PC-3 (cell line): Measurements from ENCODE around the gene ACAP3. TPM values are rescaled to one million over a fixed set of nuclear protein-coding genes. Genes with fewer than 3 reads are reported as not detected.

Experiments used
- ATAC-seq: fragments of 200-7000 bp; cut with Tn5 transposase; 2 replicates; pipeline ENCODE4 v1.9.1; 2020; ENCODE audit warnings: mild to moderate bottlenecking, moderate library complexity
- BruUV-seq: library from RNA; stranded (reverse); fragments of 400-500 nt; replicated peaks from 2 replicates; lab custom pipeline; 2021; lab: Mats Ljungman, UMichigan
- CTCF ChIA-PET: fragments of 300-600 bp; sonication (Branson Sonifier 250); formaldehyde crosslinking; loops from one replicate; lab custom pipeline; 2022; ENCODE audit warnings: antibody characterized with exemption; lab: Charles Lee
- POLR2A ChIA-PET: fragments of 300-600 bp; sonication (Branson Sonifier 250); formaldehyde crosslinking; loops from one replicate; lab custom pipeline; 2022; ENCODE audit warnings: antibody characterized with exemption; ENCODE audit not compliant: unreplicated experiment; lab: Charles Lee
- DNase-seq: peaks from one replicate; pipeline ENCODE4 v3.0.0-alpha.2; 2015
- H2AFZ ChIP-seq: fragments of 300-600 bp; sonication (generic); 2 replicates; pipeline ENCODE4 v1.6.0; 2016; ENCODE audit warnings: antibody characterized with exemption, low read length
- H3F3A ChIP-seq: fragments of 300-600 bp; sonication (generic); one replicate; pipeline ENCODE4 v1.6.0; 2017; ENCODE audit warnings: antibody characterized with exemption, low read length, control low read depth, mild to moderate bottlenecking; ENCODE audit not compliant: unreplicated experiment
- H3K27ac ChIP-seq: fragments of 300-600 bp; sonication (generic); 2 replicates; pipeline ENCODE4 v1.5.1; 2016; ENCODE audit warnings: mild to moderate bottlenecking, low read length
- H3K27me3 ChIP-seq: fragments of 300-600 bp; sonication (generic); 2 replicates; pipeline ENCODE4 v1.6.1; 2016; ENCODE audit warnings: low read length, mixed read lengths
- H3K36me3 ChIP-seq: fragments of 300-600 bp; sonication (generic); 2 replicates; pipeline ENCODE4 v1.6.1; 2016; ENCODE audit warnings: low read depth, mixed run types, low read length, mixed read lengths
- H3K4me1 ChIP-seq: fragments of 300-600 bp; sonication (generic); 2 replicates; pipeline ENCODE4 v1.5.1; 2016; ENCODE audit warnings: low read length; ENCODE audit not compliant: insufficient read depth
- H3K4me2 ChIP-seq: fragments of 300-600 bp; sonication (generic); 2 replicates; pipeline ENCODE4 v1.6.0; 2016; ENCODE audit warnings: low read length
- H3K4me3 ChIP-seq: fragments of 300-600 bp; sonication (generic); 2 replicates; pipeline ENCODE4 v1.5.1; 2016; ENCODE audit warnings: mild to moderate bottlenecking, low read length, mixed read lengths
- H3K79me2 ChIP-seq: fragments of 300-600 bp; sonication (generic); 2 replicates; pipeline ENCODE4 v1.6.1; 2017; ENCODE audit warnings: low read length, mixed read lengths
- H3K9ac ChIP-seq: fragments of 300-600 bp; sonication (generic); 2 replicates; pipeline ENCODE4 v1.6.0; 2016; ENCODE audit warnings: mild to moderate bottlenecking, low read length
- H3K9me2 ChIP-seq: fragments of 300-600 bp; sonication (generic); replicated peaks from 2 replicates; pipeline ENCODE4 v1.6.1; 2016; ENCODE audit warnings: mixed run types, low read length, mixed read lengths
- H3K9me3 ChIP-seq: fragments of 300-600 bp; sonication (generic); 2 replicates; pipeline ENCODE4 v1.6.1; 2016; ENCODE audit warnings: low read length, mixed read lengths
- H4K20me1 ChIP-seq: fragments of 300-600 bp; sonication (generic); 2 replicates; pipeline ENCODE4 v1.6.1; 2016; ENCODE audit warnings: low read length, mixed read lengths
- EZH2 ChIP-seq: fragments of 300-600 bp; sonication (generic); IDR thresholded peaks from one replicate; pipeline ENCODE4 v1.6.1; 2017; ENCODE audit warnings: antibody characterized with exemption, mild to moderate bottlenecking, low read length; ENCODE audit not compliant: unreplicated experiment
- EZH2phosphoT487 ChIP-seq: fragments of 300-600 bp; sonication (generic); IDR thresholded peaks from 2 replicates; pipeline ENCODE4 v1.6.1; 2018; ENCODE audit warnings: mild to moderate bottlenecking, antibody characterized with exemption, low read length, borderline replicate concordance
- intact Hi-C: fragments of 100-400 bp; cut with micrococcal nuclease; formaldehyde crosslinking; loops from 2 replicates; pipeline ENCODE4 v1.9.0; 2023
- total RNA-seq: library from RNA; depleted of rRNA; stranded (reverse); fragments of >200 nt; gene quantifications from 2 replicates; pipeline ENCODE4 v1.2.3, GENCODE V29; 2014
- TF ChIP-seq, protein P1 (sequence below): fragments of 300-600 bp; sonication (generic); conservative IDR thresholded peaks from 2 replicates; pipeline ENCODE4 v1.5.1; 2017; ENCODE audit warnings: antibody characterized with exemption, low read depth, mild to moderate bottlenecking, low read length

Gene ACAP3
- total RNA-seq, 1 experiment from 2014 or later = 116 TPM

DNA sequence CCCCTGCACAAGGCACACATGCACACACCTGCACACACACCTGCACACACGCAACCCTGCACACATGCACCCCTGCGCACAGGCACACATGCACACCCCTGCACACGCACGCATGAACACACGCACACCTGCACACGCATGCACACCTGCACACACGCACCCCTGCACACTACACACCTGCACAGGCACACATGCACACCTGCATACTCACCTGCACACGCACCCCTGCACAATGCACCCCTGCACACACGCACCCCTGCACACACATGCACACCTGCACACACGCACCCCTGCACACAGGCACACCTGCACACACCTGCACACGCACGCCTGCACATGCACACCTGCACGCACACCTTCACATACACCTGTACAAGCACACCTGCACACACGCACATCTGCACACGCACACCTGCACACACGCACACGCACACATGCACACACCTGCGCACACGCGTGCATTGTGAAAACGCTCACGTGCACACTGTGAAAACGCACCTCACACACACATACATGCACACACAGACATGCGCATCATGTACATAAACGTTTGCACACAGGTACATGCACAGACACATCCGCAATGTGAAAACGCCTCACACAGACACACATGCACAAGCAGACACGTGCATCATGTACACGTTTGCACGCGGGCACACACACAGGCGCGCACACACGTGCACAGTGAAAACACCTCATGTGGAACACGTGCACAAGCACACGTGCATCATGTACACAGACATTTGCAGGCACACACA, 33.2 kb upstream of the ACAP3 start:
- Histone ChIP-seq H3K4me2 (no peak overlapping the region), H2AFZ (no peak overlapping the region), H3K4me1 (peaks cover 28% of the 10 kb centered on the region), H4K20me1 (peaks cover 5% of the 10 kb centered on the region; the same call in 1 of the 2 replicates), H3F3A (no peaks in the 10 kb centered on the region), H3K9me2 (no peaks in the 10 kb centered on the region), H3K9me3 (no peaks in the 10 kb centered on the region), H3K79me2 (peaks cover 49% of the 10 kb centered on the region), H3K27ac (no peak overlapping the region), H3K9ac (no peak overlapping the region), H3K4me3 (no peak overlapping the region), H3K36me3 (peaks cover 56% of the 10 kb centered on the region), H3K27me3 (no peaks in the 10 kb centered on the region)
- intact Hi-C loops = no loop called here
- ChIA-PET POLR2A (no interaction called here), CTCF (no interaction called here)
- TF ChIP-seq EZH2 = no peak
- TF ChIP-seq EZH2phosphoT487 = no peak
- TF ChIP-seq, protein P1, sequence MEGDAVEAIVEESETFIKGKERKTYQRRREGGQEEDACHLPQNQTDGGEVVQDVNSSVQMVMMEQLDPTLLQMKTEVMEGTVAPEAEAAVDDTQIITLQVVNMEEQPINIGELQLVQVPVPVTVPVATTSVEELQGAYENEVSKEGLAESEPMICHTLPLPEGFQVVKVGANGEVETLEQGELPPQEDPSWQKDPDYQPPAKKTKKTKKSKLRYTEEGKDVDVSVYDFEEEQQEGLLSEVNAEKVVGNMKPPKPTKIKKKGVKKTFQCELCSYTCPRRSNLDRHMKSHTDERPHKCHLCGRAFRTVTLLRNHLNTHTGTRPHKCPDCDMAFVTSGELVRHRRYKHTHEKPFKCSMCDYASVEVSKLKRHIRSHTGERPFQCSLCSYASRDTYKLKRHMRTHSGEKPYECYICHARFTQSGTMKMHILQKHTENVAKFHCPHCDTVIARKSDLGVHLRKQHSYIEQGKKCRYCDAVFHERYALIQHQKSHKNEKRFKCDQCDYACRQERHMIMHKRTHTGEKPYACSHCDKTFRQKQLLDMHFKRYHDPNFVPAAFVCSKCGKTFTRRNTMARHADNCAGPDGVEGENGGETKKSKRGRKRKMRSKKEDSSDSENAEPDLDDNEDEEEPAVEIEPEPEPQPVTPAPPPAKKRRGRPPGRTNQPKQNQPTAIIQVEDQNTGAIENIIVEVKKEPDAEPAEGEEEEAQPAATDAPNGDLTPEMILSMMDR = no peak
- ATAC-seq (no peak), DNase-seq (no peak)
- BruUV-seq = no TSS peak

DNA sequence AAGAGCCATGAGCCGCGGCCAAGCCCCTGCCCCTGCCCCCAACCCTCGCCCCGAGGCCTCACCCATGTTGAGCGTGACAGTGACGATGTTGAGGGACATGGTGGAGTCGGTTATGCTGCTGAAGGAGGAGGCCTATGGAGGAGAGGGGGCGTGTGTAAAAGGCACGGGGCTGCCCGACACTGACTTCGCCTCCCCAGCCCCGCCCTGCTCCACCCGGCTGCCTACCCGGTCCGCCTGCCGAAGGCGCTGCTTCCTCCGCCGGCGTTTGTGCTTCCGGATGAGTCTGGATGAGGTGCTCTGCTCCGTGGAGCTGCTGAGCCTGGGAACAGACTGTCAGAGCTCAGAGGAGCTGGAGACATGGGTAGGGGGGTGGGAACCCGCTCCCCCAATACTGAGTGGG, 32.5 kb upstream of the ACAP3 start:
- Histone ChIP-seq H3K9me2 (no peaks in the 10 kb centered on the region), H3K4me3 (no peak overlapping the region), H3K79me2 (peaks cover 41% of the 10 kb centered on the region), H2AFZ (no peak overlapping the region), H3K27ac (no peak overlapping the region), H3K9me3 (no peaks in the 10 kb centered on the region), H3K27me3 (no peaks in the 10 kb centered on the region), H3F3A (no peaks in the 10 kb centered on the region), H3K4me1 (peaks cover 20% of the 10 kb centered on the region), H3K36me3 (peaks cover 62% of the 10 kb centered on the region), H3K4me2 (no peak overlapping the region), H4K20me1 (peaks cover 5% of the 10 kb centered on the region; the same call in 1 of the 2 replicates), H3K9ac (no peak overlapping the region)
- no peak for TF ChIP-seq EZH2
- TF ChIP-seq, protein P1 = no peak
- TF ChIP-seq EZH2phosphoT487 = no peak
- no peak for DNase-seq
- no TSS peak for BruUV-seq
- no peak for ATAC-seq
- ChIA-PET POLR2A (no interaction called here), CTCF (no interaction called here)
- intact Hi-C loops = no loop called here

DNA sequence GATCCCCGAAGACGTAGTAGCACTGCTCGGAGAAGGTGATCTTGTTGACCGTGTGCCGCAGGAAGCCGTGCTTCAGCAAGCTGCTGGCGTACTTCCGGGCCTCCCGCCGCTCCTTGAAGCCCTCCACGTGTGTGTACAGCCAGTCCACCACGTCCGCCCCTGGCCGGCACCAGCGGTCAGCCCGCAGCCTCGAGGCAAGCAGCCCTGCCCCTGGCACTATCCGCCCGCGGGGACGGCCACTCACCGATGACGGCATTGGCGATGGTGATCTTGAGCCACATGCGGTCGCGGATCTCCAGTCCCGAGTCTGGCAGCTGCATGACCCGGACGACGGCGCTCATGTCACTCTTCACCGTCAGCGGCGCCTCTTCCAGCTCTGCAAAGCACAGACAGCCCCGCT, 30.5 kb upstream of the ACAP3 start:
- peaks cover 23% of the 10 kb centered on the region for H3K79me2 ChIP-seq
- BruUV-seq = no TSS peak
- peaks cover 7% of the 10 kb centered on the region; the same call in 1 of the 2 replicates for H3K4me1 ChIP-seq
- no peaks in the 10 kb centered on the region for H3K9me3 ChIP-seq
- intact Hi-C loops = no loop called here
- TF ChIP-seq EZH2 = no peak
- TF ChIP-seq EZH2phosphoT487 = no peak
- TF ChIP-seq, protein P1 = no peak
- H3K27me3 ChIP-seq = no peaks in the 10 kb centered on the region
- DNase-seq (no peak), ATAC-seq (no peak)
- no peak overlapping the region for H3K9ac ChIP-seq
- H3K36me3 ChIP-seq = peaks cover 62% of the 10 kb centered on the region
- H3K4me3 ChIP-seq = no peak overlapping the region
- H4K20me1 ChIP-seq = peaks cover 5% of the 10 kb centered on the region; the same call in 1 of the 2 replicates
- H3K9me2 ChIP-seq = no peaks in the 10 kb centered on the region
- H2AFZ ChIP-seq = no peak overlapping the region
- CTCF ChIA-PET = interaction anchor here (0.7 kb wide), 1 partner anchor 20 kb away, joined by 3 read pairs; no protein-coding TSS in a partner anchor
- no peak overlapping the region for H3K4me2 ChIP-seq
- POLR2A ChIA-PET = no interaction called here
- no peaks in the 10 kb centered on the region for H3F3A ChIP-seq
- no peak overlapping the region for H3K27ac ChIP-seq
